Iris pigment epithelial cell (primary cell): Measurements from ENCODE around the gene FPGS.
A peak's percentile ranks its signal among the peaks of the same experiment; 100 is the strongest.
"Not testable (repeated sequence)": the region's sequence is repeated elsewhere in the genome, so short reads cannot be mapped to it uniquely, and the experiment has no call there.

ENCODE experiments used
- DNase-seq: peaks from one replicate; pipeline ENCODE4 v3.0.0-alpha.2; 2011; ENCODE audit warnings: low read depth

FPGS gene

DNA sequence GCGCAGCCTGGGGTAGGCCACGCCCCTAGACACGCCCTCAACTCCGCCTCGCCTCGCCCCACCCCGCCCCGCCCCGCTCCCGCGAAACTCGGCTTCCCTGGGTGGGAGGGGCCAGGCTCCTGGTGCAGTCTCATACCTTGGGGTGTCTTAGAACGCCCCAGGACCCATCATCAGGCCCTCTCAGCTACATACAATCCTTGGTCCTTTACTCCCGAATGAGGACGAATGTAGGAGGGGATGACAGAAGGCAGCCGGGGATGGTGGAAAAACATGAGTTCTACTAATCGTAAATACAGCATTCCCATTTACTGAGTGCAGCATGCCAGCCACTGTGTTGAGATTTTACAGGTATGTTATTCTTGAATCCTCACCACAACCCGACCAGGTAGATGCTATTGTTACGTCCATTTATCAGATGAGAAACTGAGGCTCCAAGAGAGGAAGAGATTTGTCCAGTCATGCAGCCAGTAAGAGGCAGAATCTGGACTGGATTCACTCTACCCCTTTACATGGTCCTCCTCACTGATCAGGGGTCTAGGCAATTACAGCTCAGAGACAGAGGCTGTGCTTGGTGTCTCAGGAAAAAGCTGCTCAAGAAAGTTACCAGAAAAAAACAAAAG, 31.0 kb upstream of the FPGS start:
- DNase-seq, result no peak

GRCh38 chr9:127772603-127773002, 30.1 kb upstream of the FPGS start:
- no peak for DNase-seq

DNA sequence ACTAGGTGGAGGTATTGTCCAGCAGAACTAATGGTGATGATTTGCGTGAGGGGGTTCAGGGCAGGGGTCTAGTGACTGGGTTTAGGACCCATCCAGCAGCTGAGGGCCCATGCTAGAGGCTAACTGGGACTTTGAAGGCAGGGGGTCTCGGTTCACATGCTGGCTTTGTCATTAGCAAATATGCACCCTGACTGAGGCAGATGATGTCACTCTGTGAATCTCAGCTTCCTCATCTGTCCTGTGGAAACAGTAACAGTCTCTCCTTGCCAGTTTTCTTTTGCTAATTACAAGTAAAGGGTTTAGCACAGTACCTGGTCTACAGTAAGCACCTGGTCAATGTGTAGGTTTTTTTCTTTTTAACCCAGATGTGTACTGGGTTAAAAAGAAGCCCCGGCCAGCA, 29.4 kb upstream of the FPGS start:
- no peak for DNase-seq

- no peak for DNase-seq
Observed at GRCh38 chr9:127773981-127774380, 28.7 kb upstream of the FPGS start.

DNA sequence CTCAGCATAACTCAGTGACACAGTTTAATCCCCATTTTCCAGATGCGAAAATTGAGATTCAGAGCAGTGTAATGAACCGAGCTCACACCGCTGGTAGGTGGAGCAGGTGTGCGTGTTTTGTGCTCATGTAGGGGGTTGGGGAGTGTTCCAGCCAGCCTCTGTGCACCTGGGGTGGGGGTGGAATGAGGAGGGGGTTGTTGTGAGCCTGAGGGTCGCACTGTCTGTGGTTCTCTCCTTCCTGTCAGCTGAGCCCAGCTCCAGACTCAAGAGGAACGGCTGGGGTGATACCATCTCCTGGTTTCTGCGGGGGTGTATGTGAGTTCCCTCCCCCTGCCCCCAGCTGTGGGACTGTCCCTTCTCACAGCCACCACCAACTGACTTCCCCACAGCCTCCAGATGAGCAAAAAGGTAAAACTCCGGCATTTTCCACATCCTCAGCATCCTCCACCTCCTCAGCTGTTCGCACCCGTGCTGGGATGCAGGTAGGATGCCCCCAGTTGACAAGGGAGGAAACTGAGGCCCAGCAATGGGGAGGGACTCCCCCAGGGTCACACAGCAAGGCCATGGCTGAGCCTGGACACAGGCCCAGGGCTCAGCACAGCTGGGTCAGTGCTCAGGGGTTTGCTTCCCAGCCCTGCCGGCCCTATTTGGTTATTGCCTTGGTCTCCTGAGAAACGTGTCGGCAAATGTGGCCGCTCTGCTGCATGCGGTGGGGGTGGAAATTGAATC, 26.3 kb upstream of the FPGS start:
- no peak for DNase-seq

DNA sequence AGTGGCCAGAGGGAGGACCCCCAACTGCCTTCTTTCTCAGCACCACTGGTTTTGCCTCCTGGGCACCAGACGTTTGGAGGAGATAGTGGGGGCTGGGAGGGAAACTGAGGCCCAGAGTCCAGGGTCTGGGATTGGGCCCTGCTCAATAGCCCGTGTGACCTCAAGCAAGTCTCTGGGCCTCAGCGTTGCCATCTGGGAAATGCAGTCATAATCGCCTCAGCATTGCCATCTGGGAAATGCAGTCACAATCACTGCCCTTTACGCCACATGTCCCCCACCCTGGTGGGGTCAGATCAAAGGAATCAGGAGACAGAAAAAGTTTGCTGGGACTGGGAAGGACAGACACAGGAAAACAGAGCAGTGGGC, 25.8 kb upstream of the FPGS start:
- DNase-seq, result no peak

DNA sequence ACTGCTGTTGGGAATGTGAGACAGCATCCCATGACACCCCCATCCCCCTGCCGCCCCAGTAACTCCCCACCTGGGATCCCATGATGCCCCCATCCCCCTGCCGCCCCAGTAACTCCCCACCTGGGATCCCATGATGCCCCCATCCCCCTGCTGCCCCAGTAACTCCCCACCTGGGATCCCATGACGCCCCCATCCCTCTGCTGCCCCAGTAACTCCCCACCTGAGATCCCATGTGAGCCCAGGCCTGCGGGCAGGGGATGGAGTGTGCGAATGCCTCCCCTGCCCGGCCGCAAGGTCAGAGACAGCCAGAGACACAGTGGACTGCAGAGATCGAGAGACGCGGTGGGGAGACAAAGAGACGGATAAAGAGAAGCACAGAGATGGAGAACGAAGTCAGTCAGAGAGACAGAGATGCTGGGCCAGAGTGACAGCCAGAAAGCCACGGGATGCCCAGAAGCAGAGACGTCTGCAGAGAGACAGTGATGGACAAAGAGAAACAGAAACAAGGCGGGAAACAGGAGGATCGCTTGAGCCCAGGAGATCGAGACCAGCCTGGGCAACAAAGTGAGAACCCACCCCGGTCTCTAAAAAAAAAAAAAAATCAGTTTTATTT, 25.2 kb upstream of the FPGS start:
- DNase-seq, result no peak

DNA sequence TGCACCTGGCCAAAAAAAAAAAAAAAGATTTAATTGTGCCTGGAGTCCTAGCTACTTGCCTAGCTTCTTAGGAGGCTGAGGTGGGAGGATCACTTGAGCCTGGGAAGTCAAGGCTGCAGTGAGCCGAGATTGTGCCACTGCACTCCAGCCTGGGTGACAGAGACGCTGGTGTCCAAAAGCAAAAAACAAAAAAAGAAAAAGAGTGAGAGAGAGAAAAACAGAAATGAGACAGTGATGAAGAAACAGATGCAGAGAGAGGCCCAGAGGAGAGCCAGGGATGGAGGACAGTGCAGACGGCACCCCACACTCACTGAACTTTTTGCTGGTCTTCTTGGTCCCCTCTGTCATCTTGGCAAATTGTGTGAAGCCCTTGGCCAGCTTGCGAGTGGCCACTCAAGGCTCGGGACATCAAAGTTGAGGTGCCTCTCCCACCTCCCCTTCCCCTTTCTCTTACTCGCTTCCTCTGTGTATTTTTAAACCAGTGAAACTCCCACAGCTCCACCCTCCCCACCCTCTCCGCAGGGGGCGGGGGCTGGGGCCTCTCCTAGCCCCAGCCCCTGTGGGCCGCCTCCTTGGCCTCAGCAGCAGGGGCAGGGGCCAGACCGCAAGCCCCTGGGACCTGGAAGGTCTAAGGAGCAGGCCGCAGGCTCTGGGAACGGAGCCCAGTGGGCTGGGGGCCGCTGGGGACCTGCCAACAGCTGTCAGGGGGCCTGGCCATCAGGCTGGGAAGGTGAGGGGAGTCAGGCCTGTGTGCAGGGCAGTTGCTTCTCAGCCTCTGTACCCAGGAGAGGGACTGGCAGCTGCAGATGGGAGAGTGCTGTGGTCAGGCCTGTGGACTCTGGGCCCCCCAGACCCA, 24.2 kb upstream of the FPGS start, which contains the start of gene SH2D3C:
Gene SH2D3C (minus strand): TSS at position 387 of the 856 bp plus-strand sequence. CDS start 39 bp downstream, at position 348.
- no peak for DNase-seq

DNA sequence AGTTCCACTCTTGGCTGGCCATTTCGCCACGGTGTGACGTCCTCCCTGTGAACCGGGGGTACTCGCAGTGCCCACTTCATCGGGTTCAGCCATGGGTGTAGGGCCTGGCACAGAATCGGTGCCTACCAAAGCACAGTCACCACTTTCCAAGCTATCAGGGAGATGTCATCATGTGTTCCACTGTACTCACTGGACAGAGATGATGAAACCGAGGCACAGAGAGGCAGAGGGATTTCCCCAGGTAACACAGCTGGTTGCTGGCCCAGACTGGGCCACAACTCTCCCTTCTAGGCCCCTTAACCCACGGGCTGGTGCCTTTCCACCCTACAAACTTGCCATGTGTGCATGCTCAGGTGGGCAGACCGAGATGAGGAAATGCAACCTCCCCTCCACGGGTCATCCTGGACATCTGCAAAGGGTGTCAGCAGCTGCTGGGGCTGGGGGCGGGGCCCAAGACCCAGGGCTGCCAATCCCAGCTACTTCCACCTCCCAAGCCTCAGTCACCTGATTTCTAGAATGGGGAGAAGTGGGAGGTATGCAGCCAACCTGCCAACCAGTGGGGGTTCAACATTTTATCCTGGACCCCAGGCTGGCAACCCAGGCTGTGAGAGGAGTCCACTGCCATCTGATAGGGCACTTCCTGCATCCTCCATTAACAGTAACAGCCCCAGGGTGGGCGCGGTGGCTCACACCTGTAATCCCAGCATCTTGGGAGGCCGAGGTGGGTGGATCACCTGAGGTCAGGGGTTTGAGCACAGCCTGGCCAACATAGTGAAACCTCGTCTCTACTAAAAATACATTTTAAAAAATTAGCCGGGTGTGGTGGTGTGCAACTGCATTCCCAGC, 23.3 kb upstream of the FPGS start:
- DNase-seq, result no peak

DNA sequence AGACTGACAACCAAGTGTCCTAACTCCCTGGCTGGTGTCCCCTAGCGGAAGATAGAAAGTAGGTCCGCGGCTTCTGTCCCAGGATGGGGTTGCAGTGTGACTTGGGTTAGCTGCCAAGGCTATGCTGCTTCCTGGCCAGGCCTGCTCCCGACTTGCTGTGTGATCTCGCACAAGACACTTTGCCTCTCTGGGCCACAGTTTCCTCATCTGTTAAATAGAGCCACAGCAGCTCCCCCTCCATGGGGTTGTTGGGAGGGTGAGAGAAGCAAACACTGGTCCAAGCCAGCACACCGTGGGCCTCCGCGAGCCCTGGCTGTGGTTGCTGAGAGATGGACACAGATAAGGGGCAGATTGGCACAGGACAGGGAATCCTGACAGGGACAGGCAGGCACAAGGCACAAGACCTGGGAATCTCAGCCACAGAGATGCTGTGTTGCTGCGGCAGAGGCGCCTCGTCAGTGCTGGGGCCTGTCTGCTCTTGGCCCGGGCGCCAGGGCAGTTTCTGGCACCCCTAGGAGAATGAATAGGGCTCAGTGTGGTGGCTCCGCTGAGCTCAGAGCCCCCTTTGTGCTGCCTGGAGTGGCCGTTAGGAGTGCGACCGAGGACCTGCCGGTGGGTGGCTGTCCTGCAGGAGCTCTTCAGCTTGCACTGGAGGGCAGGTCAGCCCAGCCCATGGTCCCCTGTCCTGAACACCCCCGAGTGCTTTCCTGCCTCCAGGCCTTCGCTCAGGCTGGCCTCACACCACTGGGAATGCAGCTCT, 22.4 kb upstream of the FPGS start:
- DNase-seq, result no peak

GRCh38 chr9:127780909-127781308, 21.8 kb upstream of the FPGS start:
- DNase-seq, result not testable (repeated sequence)

DNA sequence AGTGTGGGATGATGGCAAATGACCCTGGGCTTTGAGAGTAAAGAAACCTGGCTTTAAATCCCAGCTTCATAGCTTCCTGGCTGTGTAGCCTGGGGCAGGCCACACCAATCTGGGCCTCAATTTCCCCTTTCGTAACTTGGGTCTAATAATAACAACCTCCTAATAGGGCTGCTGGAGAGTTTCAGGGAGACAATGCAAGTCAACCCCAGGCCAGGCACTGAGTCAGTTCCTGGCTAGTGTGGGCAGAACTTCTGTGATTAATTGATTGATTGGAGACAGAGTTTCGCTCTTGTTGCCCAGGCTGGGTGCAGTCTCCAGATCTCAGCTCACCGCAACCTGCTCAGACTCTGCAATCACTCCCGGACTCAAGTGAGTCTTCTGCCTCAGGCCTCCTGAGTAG, 20.9 kb upstream of the FPGS start:
- no peak for DNase-seq

- DNase-seq, result no peak
Observed at GRCh38 chr9:127783111-127784008, 19.3 kb upstream of the FPGS start.

GRCh38 chr9:127785023-127785932, 17.4 kb upstream of the FPGS start:
- peak; percentile 71 for DNase-seq

GRCh38 chr9:127785933-127786772, 16.5 kb upstream of the FPGS start, which contains the start of gene CDK9:
Gene CDK9 (plus strand): TSS chr9:127786034. CDS start chr9:127786149, 115 bp downstream.
- DNase-seq, result peak; percentile 92

- peak; percentile 27 for DNase-seq
Observed at GRCh38 chr9:127786773-127787104, 15.9 kb upstream of the FPGS start.

DNA sequence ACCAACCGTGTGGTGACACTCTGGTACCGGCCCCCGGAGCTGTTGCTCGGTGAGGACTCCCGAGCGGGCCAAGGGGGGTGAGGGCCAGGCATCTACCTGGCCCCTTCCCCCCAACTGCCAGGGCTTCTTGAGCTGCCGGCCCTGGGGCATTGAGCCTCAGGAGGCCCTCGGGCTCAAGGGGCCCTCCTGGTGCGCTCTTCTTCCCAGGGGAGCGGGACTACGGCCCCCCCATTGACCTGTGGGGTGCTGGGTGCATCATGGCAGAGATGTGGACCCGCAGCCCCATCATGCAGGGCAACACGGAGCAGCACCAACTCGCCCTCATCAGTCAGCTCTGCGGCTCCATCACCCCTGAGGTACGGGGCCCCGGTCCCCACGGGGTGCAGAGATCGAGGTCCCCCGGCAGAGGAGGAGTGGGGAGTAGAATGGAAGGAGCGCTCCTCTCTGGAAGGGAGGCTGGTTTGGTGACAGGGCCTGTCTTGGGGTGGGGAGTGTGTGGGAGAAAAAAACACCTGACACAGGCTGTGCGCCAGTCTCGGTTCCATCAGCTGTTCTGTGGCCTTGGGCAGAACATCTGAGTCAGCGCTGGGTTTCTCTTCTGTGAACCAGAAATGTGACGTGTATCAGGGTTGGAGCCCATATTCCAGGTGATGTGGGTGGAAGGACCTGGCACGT, 14.2 kb upstream of the FPGS start:
- DNase-seq, result no peak
